H1 (cell line): ENCODE results near the gene DNAH10. TPM values are rescaled to one million over a fixed set of nuclear protein-coding genes. Genes with fewer than 3 reads are reported as not detected.

Source experiments
- CTCF ChIA-PET: fragments of 300-600 bp; sonication (Branson Sonifier 250); formaldehyde crosslinking; loops from one replicate; lab custom pipeline; 2021; ENCODE audit not compliant: partially characterized antibody; lab: Charles Lee
- POLR2A ChIA-PET: fragments of 300-600 bp; sonication (Branson Sonifier 250); formaldehyde crosslinking; loops from one replicate; lab custom pipeline; 2021; ENCODE audit warnings: inconsistent platforms; ENCODE audit not compliant: partially characterized antibody; lab: Charles Lee
- DNase-seq, 2 experiments: peaks; one replicate each; pipeline versions ENCODE4 v3.0.0 to v3.0.0-alpha.2; 2010 to 2022; ENCODE audit warnings: low spot score in 2 of 2, low read depth in 1 of 2, mixed read lengths in 1 of 2
- FAIRE-seq: peaks from 2 replicates; lab custom pipeline; 2011; peaks lifted over from hg19 to GRCh38; lab: Jason Lieb, UNC
- H2AFZ ChIP-seq: 2 replicates; pipeline ENCODE4 v1.8.1; 2012; ENCODE audit warnings: low read length, inconsistent platforms
- H2AK5ac ChIP-seq: 2 replicates; pipeline ENCODE4 v1.6.1; 2013; ENCODE audit warnings: low read depth, low read length
- H2BK120ac ChIP-seq: replicated peaks from 2 replicates; pipeline ENCODE3; 2013; ENCODE audit warnings: low read depth, low read length, inconsistent platforms
- H2BK12ac ChIP-seq: 2 replicates; pipeline ENCODE4 v1.6.1; 2013; ENCODE audit warnings: low read depth, low read length
- H2BK15ac ChIP-seq: 2 replicates; pipeline ENCODE4 v1.6.1; 2013; ENCODE audit warnings: low read length
- H2BK20ac ChIP-seq: 2 replicates; pipeline ENCODE4 v1.6.1; 2013; ENCODE audit warnings: low read length
- H2BK5ac ChIP-seq: 2 replicates; pipeline ENCODE4 v1.6.1; 2013; ENCODE audit warnings: low read depth, low read length
- H3K14ac ChIP-seq: 2 replicates; pipeline ENCODE4 v1.6.1; 2013; ENCODE audit warnings: inconsistent platforms; ENCODE audit not compliant: insufficient read length
- H3K18ac ChIP-seq: 2 replicates; pipeline ENCODE4 v1.6.1; 2013; ENCODE audit warnings: low read length; ENCODE audit errors: extremely low read depth
- H3K23ac ChIP-seq: 2 replicates; pipeline ENCODE4 v1.6.1; 2013; ENCODE audit warnings: inconsistent platforms; ENCODE audit not compliant: insufficient read length
- H3K23me2 ChIP-seq: 2 replicates; pipeline ENCODE4 v1.6.1; 2013; ENCODE audit warnings: low read depth, low read length
- H3K27ac ChIP-seq: 2 replicates; pipeline ENCODE4 v1.6.1; 2011; ENCODE audit warnings: low read depth, low read length, inconsistent platforms
- H3K27me3 ChIP-seq, 4 experiments: replicated peaks in 1 of 4; 1 replicate in 1 of 4; 2 replicates in 3 of 4; pipeline versions ENCODE4 v1.6.1 to v1.8.1; 2011 to 2013; ENCODE audit warnings: low read length in 3 of 4, mild to moderate bottlenecking in 3 of 4, inconsistent platforms in 2 of 4, mixed read lengths in 2 of 4, moderate library complexity in 1 of 4; ENCODE audit not compliant: control insufficient read depth in 3 of 4, insufficient read depth in 3 of 4; ENCODE audit errors: extremely low read depth in 1 of 4
- H3K36me3 ChIP-seq, 4 experiments: 2 replicates each; pipeline versions ENCODE4 v1.6.1 to v1.8.1; 2011 to 2013; ENCODE audit warnings: mild to moderate bottlenecking in 4 of 4, low read length in 3 of 4, moderate library complexity in 2 of 4, control low read depth in 1 of 4, inconsistent platforms in 1 of 4; ENCODE audit not compliant: insufficient read depth in 4 of 4, control insufficient read depth in 2 of 4
- H3K4ac ChIP-seq: replicated peaks from 2 replicates; pipeline ENCODE3; 2013; ENCODE audit warnings: low read length, low read depth, mixed read lengths, inconsistent platforms; ENCODE audit not compliant: insufficient read length
- H3K4me1 ChIP-seq, 4 experiments: replicated peaks in 1 of 4; 1 replicate in 1 of 4; 2 replicates in 3 of 4; pipeline versions ENCODE4 v1.6.1 to v1.8.1; 2011 to 2013; ENCODE audit warnings: low read length in 3 of 4, inconsistent platforms in 2 of 4, mixed read lengths in 1 of 4; ENCODE audit not compliant: insufficient read depth in 4 of 4, control insufficient read depth in 3 of 4
- H3K4me2 ChIP-seq, 2 experiments: 2 replicates each; pipeline versions ENCODE4 v1.6.1 to v1.8.1; 2011 to 2013; ENCODE audit warnings: low read depth in 2 of 2, low read length in 2 of 2, control low read depth in 1 of 2, inconsistent platforms in 1 of 2, mild to moderate bottlenecking in 1 of 2; ENCODE audit not compliant: insufficient read depth in 1 of 2
- H3K4me3 ChIP-seq, 4 experiments: fragments of 200-600, 300-600 bp in 1 of 4; sonication (generic), shearing (Covaris generic), sonication (Bioruptor Twin) in 1 of 4; 2 replicates each; pipeline versions ENCODE4 v1.5.1 to v1.8.1; 2011 to 2016; ENCODE audit warnings: low read length in 4 of 4, low read depth in 3 of 4, control low read depth in 2 of 4, inconsistent platforms in 2 of 4, mild to moderate bottlenecking in 2 of 4, mixed read lengths in 1 of 4, moderate library complexity in 1 of 4; ENCODE audit not compliant: insufficient read depth in 2 of 4; ENCODE audit errors: extremely low read depth in 1 of 4
- H3K56ac ChIP-seq: replicated peaks from 2 replicates; pipeline ENCODE3; 2013; ENCODE audit warnings: low read depth, mild to moderate bottlenecking, mixed read lengths, low read length, inconsistent platforms; ENCODE audit not compliant: insufficient read length
- H3K79me1 ChIP-seq: 2 replicates; pipeline ENCODE4 v1.6.1; 2013; ENCODE audit warnings: low read depth, low read length, control low read depth
- H3K79me2 ChIP-seq, 2 experiments: 2 replicates each; pipeline versions ENCODE4 v1.6.1 to v1.8.1; 2012 to 2013; ENCODE audit warnings: low read length in 2 of 2, mild to moderate bottlenecking in 2 of 2, inconsistent platforms in 1 of 2; ENCODE audit not compliant: insufficient read depth in 2 of 2, control insufficient read depth in 1 of 2
- H3K9ac ChIP-seq, 4 experiments: replicated peaks in 1 of 4; 1 replicate in 1 of 4; 2 replicates in 3 of 4; pipeline versions ENCODE4 v1.6.1 to v1.8.1; 2011 to 2013; ENCODE audit warnings: low read depth in 3 of 4, low read length in 3 of 4, control low read depth in 2 of 4, mild to moderate bottlenecking in 2 of 4, moderate library complexity in 2 of 4, inconsistent platforms in 1 of 4; ENCODE audit errors: extremely low read depth in 1 of 4
- H3K9me3 ChIP-seq, 2 experiments: 2 replicates each; pipeline versions ENCODE4 v1.6.1 to v1.8.1; 2012 to 2013; ENCODE audit warnings: mild to moderate bottlenecking in 2 of 2, moderate library complexity in 2 of 2, control low read depth in 1 of 2, inconsistent platforms in 1 of 2, low read depth in 1 of 2, low read length in 1 of 2, mixed read lengths in 1 of 2; ENCODE audit not compliant: insufficient read depth in 2 of 2
- H4K20me1 ChIP-seq, 2 experiments: replicated peaks in 1 of 2; 2 replicates each; pipeline versions ENCODE3 to v1.8.1; 2011 to 2013; ENCODE audit warnings: inconsistent platforms in 2 of 2, low read length in 2 of 2, mild to moderate bottlenecking in 1 of 2; ENCODE audit not compliant: insufficient read depth in 2 of 2, control insufficient read depth in 1 of 2
- H4K5ac ChIP-seq: 2 replicates; pipeline ENCODE4 v1.6.1; 2013; ENCODE audit warnings: low read length, low read depth, mixed read lengths, inconsistent platforms; ENCODE audit not compliant: insufficient read length
- H4K8ac ChIP-seq: 2 replicates; pipeline ENCODE4 v1.8.0; 2013; ENCODE audit warnings: mild to moderate bottlenecking, moderate library complexity, low read length, inconsistent platforms; ENCODE audit not compliant: insufficient read depth; ENCODE audit errors: extremely low read depth
- H4K91ac ChIP-seq: replicated peaks from 2 replicates; pipeline ENCODE3; 2013; ENCODE audit warnings: low read length, mixed read lengths, inconsistent platforms; ENCODE audit not compliant: insufficient read length
- FOSL1 ChIP-seq: IDR thresholded peaks from 2 replicates; pipeline ENCODE4 v1.6.1; 2011; ENCODE audit warnings: mild to moderate bottlenecking, low read depth, low read length, moderate library complexity; ENCODE audit not compliant: insufficient read depth
- JUN ChIP-seq: IDR thresholded peaks from 2 replicates; pipeline ENCODE4 v1.6.1; 2011; ENCODE audit warnings: low read depth, mild to moderate bottlenecking, improper control_type of control experiment, low read length
- JUND ChIP-seq: IDR thresholded peaks from 2 replicates; pipeline ENCODE4 v1.6.1; 2011; ENCODE audit warnings: mild to moderate bottlenecking, improper control_type of control experiment, low read length
- PHF8 ChIP-seq: fragments of 200-600 bp; sonication (generic); conservative IDR thresholded peaks from 2 replicates; pipeline ENCODE4 v1.7.1; 2012; ENCODE audit warnings: low read depth, mild to moderate bottlenecking, inconsistent platforms, low read length, moderate library complexity
- POLR2A ChIP-seq, 2 experiments: IDR thresholded peaks; 1 replicate in 1 of 2; 2 replicates in 1 of 2; pipeline ENCODE4 v1.6.1; 2011; ENCODE audit warnings: low read depth in 2 of 2, low read length in 2 of 2, mild to moderate bottlenecking in 2 of 2; ENCODE audit errors: control extremely low read depth in 1 of 2
- RXRA ChIP-seq: IDR thresholded peaks from 2 replicates; pipeline ENCODE4 v1.6.1; 2011; ENCODE audit warnings: low read depth, mild to moderate bottlenecking, low read length, moderate library complexity; ENCODE audit not compliant: insufficient read depth
- SAP30 ChIP-seq: fragments of 300-600 bp; sonication (generic); IDR thresholded peaks from 2 replicates; pipeline ENCODE4 v1.7.1; 2012; ENCODE audit warnings: low read length, moderate library complexity, mild to moderate bottlenecking, inconsistent platforms; ENCODE audit not compliant: insufficient read depth, insufficient replicate concordance
- SP2 ChIP-seq: IDR thresholded peaks from 2 replicates; pipeline ENCODE4 v1.6.1; 2012; ENCODE audit warnings: mild to moderate bottlenecking, low read length, inconsistent platforms
- WGBS, 2 experiments: shearing (Covaris generic) in 1 of 2; methylation state at CpG; one replicate each; pipeline versions ENCODE4 v1.1.6 to v1.1.7; 2013 to 2015; ENCODE audit warnings: low lambda C conversion rate in 2 of 2, mixed read lengths in 2 of 2, inconsistent platforms in 1 of 2, low coverage in 1 of 2, missing lambda C conversion rate in 1 of 2; ENCODE audit not compliant: insufficient replicate concordance in 2 of 2, insufficient coverage in 1 of 2, insufficient read length in 1 of 2; ENCODE audit errors: extremely low coverage in 1 of 2, missing lambda C conversion rate in 1 of 2; 5-methylcytosine and 5-hydroxymethylcytosine counted together
- polyA plus RNA-seq, 7 experiments: library from polyadenylated mRNA; depleted of rRNA in 3 of 7; stranded (reverse) in 5 of 7; unstranded in 2 of 7; fragments of >200 nt in 5 of 7; fragments of 200-250 nt in 2 of 7; gene quantifications; 1 replicate in 5 of 7; 2 replicates in 1 of 7; 4 replicates in 1 of 7; pipeline versions ENCODE4 v1.2.1 to v1.2.3, GENCODE V29; 2011 to 2013; ENCODE audit warnings: missing spikeins in 2 of 7, mixed read lengths in 2 of 7
- total RNA-seq: library from RNA; stranded (reverse); fragmentation: NEBNext Ultra II Directional; extraction: Animal tissue kit (Norgen Biotek cat#: 25700); gene quantifications from 2 replicates; pipeline ENCODE4 v1.2.1, GENCODE V29; 2021
- TF ChIP-seq, protein P1 (sequence below): IDR thresholded peaks from 2 replicates; pipeline ENCODE4 v1.6.1; 2012; ENCODE audit warnings: low read length, inconsistent platforms

Gene DNAH10
- total and polyA plus RNA-seq, 2 of the 8 experiments (the other 6 are each of a cell fraction or from before 2014, with no cell fraction given) = 0.02 to 0.24 TPM

DNA sequence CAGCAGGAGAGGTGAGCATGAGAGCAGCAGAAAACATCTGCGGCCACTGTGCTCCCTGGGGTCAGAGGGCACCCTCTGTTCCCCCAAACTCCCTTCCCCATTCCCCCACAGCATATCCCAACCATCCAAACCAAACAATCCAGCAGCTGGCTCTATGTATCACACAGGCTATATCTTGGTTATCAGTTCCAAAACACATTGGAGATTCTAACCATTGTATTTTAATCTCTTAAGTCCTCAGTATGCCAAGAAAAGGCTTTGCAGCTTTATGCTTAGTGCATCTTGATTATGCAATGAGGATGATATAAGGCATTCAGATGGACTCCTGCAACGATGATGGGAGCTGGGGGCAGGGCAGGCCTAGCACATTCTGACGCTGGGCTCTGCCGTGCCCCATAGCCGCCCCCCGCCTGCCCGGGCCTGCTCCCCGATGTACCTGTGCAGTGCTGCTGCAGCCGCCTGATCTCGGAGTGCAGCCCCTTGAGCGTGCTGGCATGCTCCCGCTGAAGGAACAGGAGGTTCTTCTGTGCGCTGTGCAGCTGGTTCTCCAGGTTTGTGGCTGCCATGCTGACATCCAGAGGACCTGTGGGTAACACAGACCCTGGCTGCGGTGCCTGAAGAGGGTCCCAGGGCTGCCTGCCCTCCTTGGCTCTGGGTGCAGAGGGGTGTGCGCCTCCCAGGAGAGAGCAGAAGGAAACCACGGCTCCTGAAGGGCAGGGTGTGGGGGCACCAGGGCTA is 181.0 kb downstream of the DNAH10 start:
- no peak overlapping the region for H2AK5ac ChIP-seq
- no peak overlapping the region for H3K4me3 ChIP-seq
- H3K79me2 ChIP-seq = no peaks in the 10 kb centered on the region
- no peak overlapping the region for H3K9ac ChIP-seq
- no peak overlapping the region for H2BK15ac ChIP-seq
- no peak overlapping the region for H2BK12ac ChIP-seq
- no peak overlapping the region for H3K18ac ChIP-seq
- H3K4me1 ChIP-seq = no peaks in the 10 kb centered on the region
- no peak overlapping the region for H4K91ac ChIP-seq
- H3K27ac ChIP-seq = no peak overlapping the region
- no peak overlapping the region for H2BK5ac ChIP-seq
- H3K36me3 ChIP-seq = no peaks in the 10 kb centered on the region
- 85% methylated on average over 16 of the region's 16 CpGs; no CpG with 5 or more reads in 1 of the 2 experiments for WGBS, 2 experiments
- no peak overlapping the region for H4K5ac ChIP-seq
- FAIRE-seq = no peak
- no peak overlapping the region for H4K8ac ChIP-seq
- H3K4me2 ChIP-seq = no peak overlapping the region
- H4K20me1 ChIP-seq = no peaks in the 10 kb centered on the region
- no peak overlapping the region for H2BK20ac ChIP-seq
- no peaks in the 10 kb centered on the region for H3K79me1 ChIP-seq
- no peak overlapping the region for H2AFZ ChIP-seq
- H2BK120ac ChIP-seq = no peak overlapping the region
- H3K4ac ChIP-seq = no peak overlapping the region
- H3K27me3 ChIP-seq = peaks cover 0 to 9% (median 1%) of the 10 kb centered on the region in 4 experiments; a peak in 3 of 7 replicates
- ChIA-PET POLR2A (no interaction called here), CTCF (interaction anchor here (0.6 to 3.3 kb wide), 7 partner anchors 16 to 97 kb away, joined by 3 to 11 read pairs (median 4); no protein-coding TSS in a partner anchor)
- H3K14ac ChIP-seq = no peak overlapping the region
- H3K56ac ChIP-seq = no peak overlapping the region
- DNase-seq = no peak
- no peak overlapping the region for H3K23ac ChIP-seq
- no peaks in the 10 kb centered on the region for H3K23me2 ChIP-seq
- H3K9me3 ChIP-seq = no peaks in the 10 kb centered on the region; a peak in 1 of 4 replicates
- TF ChIP-seq POLR2A (IDR thresholded peaks at IDR 0.05; ENCODE audit: control extremely low read depth in 1 of 2, low read depth in 2 of 2, low read length in 2 of 2) (no peak), SP2 (no peak), JUN (no peak), RXRA (no peak), SAP30 (no peak), JUND (no peak), PHF8 (no peak), FOSL1 (no peak)
- TF ChIP-seq, protein P1, sequence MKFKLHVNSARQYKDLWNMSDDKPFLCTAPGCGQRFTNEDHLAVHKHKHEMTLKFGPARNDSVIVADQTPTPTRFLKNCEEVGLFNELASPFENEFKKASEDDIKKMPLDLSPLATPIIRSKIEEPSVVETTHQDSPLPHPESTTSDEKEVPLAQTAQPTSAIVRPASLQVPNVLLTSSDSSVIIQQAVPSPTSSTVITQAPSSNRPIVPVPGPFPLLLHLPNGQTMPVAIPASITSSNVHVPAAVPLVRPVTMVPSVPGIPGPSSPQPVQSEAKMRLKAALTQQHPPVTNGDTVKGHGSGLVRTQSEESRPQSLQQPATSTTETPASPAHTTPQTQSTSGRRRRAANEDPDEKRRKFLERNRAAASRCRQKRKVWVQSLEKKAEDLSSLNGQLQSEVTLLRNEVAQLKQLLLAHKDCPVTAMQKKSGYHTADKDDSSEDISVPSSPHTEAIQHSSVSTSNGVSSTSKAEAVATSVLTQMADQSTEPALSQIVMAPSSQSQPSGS = no peak
